ENCODE results near the gene DUS4L.

Gene DUS4L

GRCh38 chr7:107560898-107561516 is 2.8 kb upstream of the DUS4L start:
- no peak for DNase-seq (ENCODE audit: low read depth)
- no peak for TF ChIP-seq CTCF (IDR thresholded peaks at IDR 0.05; ENCODE audit: control insufficient read depth, extremely low read depth, insufficient read depth)
- H3K4me3 ChIP-seq (ENCODE audit: low read depth, low read length) = no peak overlapping the region

- DNase-seq (ENCODE audit: low read depth) = no peak
- peak overlapping the region; percentile 78 for H3K4me3 ChIP-seq (ENCODE audit: low read depth, low read length)
- TF ChIP-seq CTCF (IDR thresholded peaks at IDR 0.05; ENCODE audit: control insufficient read depth, extremely low read depth, insufficient read depth) = no peak
Observed at GRCh38 chr7:107563081-107563774, 543 bp upstream of the DUS4L start.

GRCh38 chr7:107564553-107565298 is 955 bp downstream of the DUS4L start:
- no peak for TF ChIP-seq CTCF (IDR thresholded peaks at IDR 0.05; ENCODE audit: control insufficient read depth, extremely low read depth, insufficient read depth)
- no peak for DNase-seq (ENCODE audit: low read depth)
- H3K4me3 ChIP-seq (ENCODE audit: low read depth, low read length) = peak overlapping the region; percentile 78

- H3K4me3 ChIP-seq (ENCODE audit: low read depth, low read length) = no peak overlapping the region
- DNase-seq (ENCODE audit: low read depth) = no peak
- TF ChIP-seq CTCF (IDR thresholded peaks at IDR 0.05; ENCODE audit: control insufficient read depth, extremely low read depth, insufficient read depth) = no peak
Observed at GRCh38 chr7:107570298-107570697, 6.5 kb downstream of the DUS4L start.

- DNase-seq (ENCODE audit: low read depth) = no peak
- H3K4me3 ChIP-seq (ENCODE audit: low read depth, low read length) = no peak overlapping the region
- TF ChIP-seq CTCF (IDR thresholded peaks at IDR 0.05; ENCODE audit: control insufficient read depth, extremely low read depth, insufficient read depth) = no peak
Observed at GRCh38 chr7:107573537-107573936, 9.8 kb downstream of the DUS4L start.

GRCh38 chr7:107579554-107579884 is 15.7 kb downstream of the DUS4L start:
- TF ChIP-seq CTCF (IDR thresholded peaks at IDR 0.05; ENCODE audit: control insufficient read depth, extremely low read depth, insufficient read depth) = no peak
- H3K4me3 ChIP-seq (ENCODE audit: low read depth, low read length) = peak overlapping the region; percentile 62
- no peak for DNase-seq (ENCODE audit: low read depth)
